HEK293 (cell line): ENCODE data around the gene PTK7.

ENCODE experiments used
- CTCF ChIP-seq: fragments of 450-650 bp; formaldehyde crosslinking; IDR thresholded peaks from 2 replicates; pipeline ENCODE4 v1.5.1; 2016; ENCODE audit warnings: missing biosample characterization, missing genetic modification characterization
- ZNF423 ChIP-seq: fragments of 450-650 bp; formaldehyde crosslinking; IDR thresholded peaks from 2 replicates; pipeline ENCODE4 v1.5.1; 2016; ENCODE audit warnings: missing biosample characterization, missing genetic modification characterization
- ZNF830 ChIP-seq: fragments of 450-650 bp; IDR thresholded peaks from 2 replicates; pipeline ENCODE4 v1.5.0; 2018; ENCODE audit warnings: missing biosample characterization, missing genetic modification characterization, low read depth, mild to moderate bottlenecking, moderate library complexity

GRCh38 chr6:43034190-43034525 lies 42.0 kb upstream of the PTK7 start:
- TF ChIP-seq ZNF830 (no peak), ZNF423 (no peak), CTCF (tag by site-specific recombination) (no peak)
